Measurements from ENCODE around the gene NFRKB.
A peak's percentile ranks its signal among the peaks of the same experiment; 100 is the strongest.

Gene NFRKB

DNA sequence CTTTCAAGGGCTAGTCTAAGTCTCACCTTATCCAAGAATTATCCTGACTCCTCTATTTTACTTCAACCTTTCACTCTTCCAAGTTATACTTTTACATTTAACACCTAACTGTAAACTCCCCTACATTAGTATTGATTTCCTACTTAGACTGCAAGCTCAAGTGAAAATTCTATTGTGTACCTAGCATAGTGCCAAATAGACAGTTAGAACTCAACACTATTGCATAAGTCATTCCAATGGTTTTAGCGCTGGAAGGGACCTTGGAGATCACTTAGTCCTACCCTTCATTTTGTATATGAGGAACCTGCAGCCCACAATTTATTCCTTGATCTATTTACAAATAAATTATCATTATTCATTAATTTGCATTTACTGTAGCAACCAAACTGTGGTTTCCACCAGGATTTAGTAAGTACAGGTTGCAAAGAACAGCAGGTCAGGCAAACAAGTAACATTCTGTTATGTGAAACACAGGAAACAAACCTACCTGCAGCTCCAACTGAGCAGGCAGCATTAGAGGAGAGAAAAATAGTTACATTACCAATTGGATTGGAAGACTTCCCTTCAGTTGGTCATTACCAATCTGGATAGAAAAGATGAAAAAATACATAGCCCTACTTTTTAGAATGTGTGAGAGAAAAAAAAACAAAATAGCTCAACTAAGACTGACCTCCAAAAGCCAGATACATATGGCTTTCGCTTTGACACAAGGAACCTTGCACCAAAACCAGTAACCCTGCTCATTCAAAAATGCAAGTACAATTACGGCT, 33.7 kb upstream of the NFRKB start:
- no peak for DNase-seq (ENCODE audit: low read depth)
- no peak overlapping the region for H3K4me3 ChIP-seq (ENCODE audit: low read length)
- TF ChIP-seq, protein P1, sequence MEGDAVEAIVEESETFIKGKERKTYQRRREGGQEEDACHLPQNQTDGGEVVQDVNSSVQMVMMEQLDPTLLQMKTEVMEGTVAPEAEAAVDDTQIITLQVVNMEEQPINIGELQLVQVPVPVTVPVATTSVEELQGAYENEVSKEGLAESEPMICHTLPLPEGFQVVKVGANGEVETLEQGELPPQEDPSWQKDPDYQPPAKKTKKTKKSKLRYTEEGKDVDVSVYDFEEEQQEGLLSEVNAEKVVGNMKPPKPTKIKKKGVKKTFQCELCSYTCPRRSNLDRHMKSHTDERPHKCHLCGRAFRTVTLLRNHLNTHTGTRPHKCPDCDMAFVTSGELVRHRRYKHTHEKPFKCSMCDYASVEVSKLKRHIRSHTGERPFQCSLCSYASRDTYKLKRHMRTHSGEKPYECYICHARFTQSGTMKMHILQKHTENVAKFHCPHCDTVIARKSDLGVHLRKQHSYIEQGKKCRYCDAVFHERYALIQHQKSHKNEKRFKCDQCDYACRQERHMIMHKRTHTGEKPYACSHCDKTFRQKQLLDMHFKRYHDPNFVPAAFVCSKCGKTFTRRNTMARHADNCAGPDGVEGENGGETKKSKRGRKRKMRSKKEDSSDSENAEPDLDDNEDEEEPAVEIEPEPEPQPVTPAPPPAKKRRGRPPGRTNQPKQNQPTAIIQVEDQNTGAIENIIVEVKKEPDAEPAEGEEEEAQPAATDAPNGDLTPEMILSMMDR (conservative IDR thresholded peaks at IDR 0.05; ENCODE audit: low read length) = no peak

GRCh38 chr11:129922674-129923073, 27.3 kb upstream of the NFRKB start:
- no peak for DNase-seq (ENCODE audit: low read depth)
- TF ChIP-seq, protein P1 (conservative IDR thresholded peaks at IDR 0.05; ENCODE audit: low read length) = no peak
- no peak overlapping the region for H3K4me3 ChIP-seq (ENCODE audit: low read length)

DNA sequence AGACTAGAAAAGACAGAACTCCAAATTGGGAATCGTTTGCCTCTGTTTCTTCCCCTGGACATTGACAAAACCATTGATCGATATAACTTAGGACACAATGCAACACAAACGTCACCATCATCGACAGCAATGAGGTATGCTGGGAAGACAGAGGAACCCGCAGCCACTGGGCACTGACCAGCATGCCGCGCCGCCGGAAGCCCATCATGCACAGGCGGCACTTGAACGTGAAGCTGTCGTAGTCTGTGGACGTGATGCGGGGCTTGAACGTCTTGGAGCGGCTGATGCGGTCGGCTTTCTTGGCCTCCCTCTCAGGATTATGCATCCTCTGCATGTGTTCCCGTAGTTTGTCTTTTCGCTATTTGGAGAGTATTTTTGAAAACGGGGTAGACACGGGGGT, 23.0 kb upstream of the NFRKB start:
- TF ChIP-seq, protein P1 (conservative IDR thresholded peaks at IDR 0.05; ENCODE audit: low read length) = no peak

DNA sequence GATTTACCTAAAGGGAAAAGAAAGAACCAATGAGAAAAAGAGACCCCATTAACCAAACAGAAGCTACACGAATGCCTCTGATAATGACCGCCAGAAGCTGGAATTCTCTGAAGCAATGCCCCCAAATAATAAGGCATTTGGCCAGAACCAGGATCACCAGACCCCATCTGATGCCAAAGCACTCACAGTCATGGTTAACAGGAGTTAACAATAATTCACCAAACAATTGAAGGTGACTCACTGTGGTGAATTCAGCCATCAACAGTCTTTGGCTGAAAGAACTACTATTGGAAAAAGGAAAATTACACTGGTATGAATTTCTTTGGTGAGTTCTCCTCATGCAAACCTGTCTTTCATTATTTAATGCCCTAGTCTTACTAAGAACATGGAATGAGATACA, 21.9 kb upstream of the NFRKB start:
- H3K4me3 ChIP-seq (ENCODE audit: low read length) = no peak overlapping the region
- DNase-seq (ENCODE audit: low read depth) = peak; percentile 27
- TF ChIP-seq, protein P1 (conservative IDR thresholded peaks at IDR 0.05; ENCODE audit: low read length) = no peak

More for the DNA sequence above, 23.0 kb upstream of the NFRKB start:
- H3K4me3 ChIP-seq (ENCODE audit: low read length) = no peak overlapping the region
- no peak for DNase-seq (ENCODE audit: low read depth)

- no peak for DNase-seq (ENCODE audit: low read depth)
Measured at GRCh38 chr11:129911298-129911697, 15.9 kb upstream of the NFRKB start.

DNA sequence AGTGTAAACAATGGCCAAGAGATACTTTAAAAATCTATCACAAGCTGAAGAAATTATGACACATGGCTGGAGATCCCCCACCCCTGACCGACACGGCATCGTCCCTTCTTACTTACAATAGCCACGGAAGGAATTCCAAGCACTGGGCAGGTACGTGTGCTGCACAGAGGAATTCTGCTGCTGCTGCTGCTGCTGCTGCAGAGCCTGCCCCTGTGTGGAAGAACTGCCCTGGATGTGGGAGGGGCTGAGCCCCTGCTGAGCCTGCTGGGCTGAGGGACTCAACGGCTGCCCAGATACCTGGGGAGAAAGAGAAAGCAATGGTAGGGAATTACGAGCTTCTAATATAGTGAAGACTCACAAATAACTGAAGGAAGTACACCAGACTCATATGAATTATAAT, 15.0 kb upstream of the NFRKB start:
- TF ChIP-seq, protein P1 (conservative IDR thresholded peaks at IDR 0.05; ENCODE audit: low read length) = no peak
- H3K4me3 ChIP-seq (ENCODE audit: low read length) = no peak overlapping the region
- no peak for DNase-seq (ENCODE audit: low read depth)

More at GRCh38 chr11:129911298-129911697, 15.9 kb upstream of the NFRKB start:
- no peak overlapping the region for H3K4me3 ChIP-seq (ENCODE audit: low read length)
- TF ChIP-seq, protein P1 (conservative IDR thresholded peaks at IDR 0.05; ENCODE audit: low read length) = no peak

- no peak overlapping the region for H3K4me3 ChIP-seq (ENCODE audit: low read length)
- DNase-seq (ENCODE audit: low read depth) = no peak
- TF ChIP-seq, protein P1 (conservative IDR thresholded peaks at IDR 0.05; ENCODE audit: low read length) = no peak
Measured at GRCh38 chr11:129905402-129905801, 10.0 kb upstream of the NFRKB start.
